Memory B cell (primary cell): Measurements from ENCODE around the gene FZR1.
A peak's percentile ranks its signal among the peaks of the same experiment; 100 is the strongest.
"Not testable (repeated sequence)": the region's sequence is repeated elsewhere in the genome, so short reads cannot be mapped to it uniquely, and the experiment has no call there.

Experiments
- ATAC-seq: fragments of 150-1000 bp; cut with Tn5 transposase; 2 replicates; pipeline ENCODE4 v1.10.0; 2021; ENCODE audit warnings: low read depth, mild to moderate bottlenecking, moderate library complexity
- DNase-seq, 2 donors: peaks; one replicate each; pipeline ENCODE4 v3.0.0; 2022; ENCODE audit warnings: low spot score in 2 of 2
- H3K27ac Mint-ChIP-seq: one replicate; pipeline ENCODE4 v1.8.0; 2022; ENCODE audit warnings: mild to moderate bottlenecking, moderate library complexity, mixed read lengths
- H3K27me3 Mint-ChIP-seq: one replicate; pipeline ENCODE4 v1.8.0; 2022; ENCODE audit warnings: mixed read lengths
- H3K36me3 Mint-ChIP-seq: one replicate; pipeline ENCODE4 v1.8.0; 2022; ENCODE audit warnings: mild to moderate bottlenecking, mixed read lengths
- H3K4me1 Mint-ChIP-seq: one replicate; pipeline ENCODE4 v1.8.0; 2022; ENCODE audit warnings: mixed read lengths
- H3K4me3 Mint-ChIP-seq: one replicate; pipeline ENCODE4 v1.8.0; 2022; ENCODE audit warnings: mild to moderate bottlenecking, moderate library complexity, mixed read lengths
- H3K9me3 Mint-ChIP-seq: one replicate; pipeline ENCODE4 v1.8.0; 2022; ENCODE audit warnings: mixed read lengths

The FZR1 gene

GRCh38 chr19:3497757-3498520, 8.2 kb upstream of the FZR1 start:
- H3K27ac Mint-ChIP-seq = no peak overlapping the region
- no peak overlapping the region for H3K4me3 Mint-ChIP-seq
- no peak for ATAC-seq
- peaks cover 11% of the 10 kb centered on the region for H3K4me1 Mint-ChIP-seq
- H3K27me3 Mint-ChIP-seq = no peaks in the 10 kb centered on the region
- DNase-seq = no peak
- H3K36me3 Mint-ChIP-seq = peaks cover 13% of the 10 kb centered on the region
- H3K9me3 Mint-ChIP-seq = no peaks in the 10 kb centered on the region

GRCh38 chr19:3499738-3500428, 6.2 kb upstream of the FZR1 start:
- peaks cover 9% of the 10 kb centered on the region for H3K36me3 Mint-ChIP-seq
- H3K27ac Mint-ChIP-seq = peak overlapping the region; percentile 97
- no peaks in the 10 kb centered on the region for H3K9me3 Mint-ChIP-seq
- peaks cover 16% of the 10 kb centered on the region for H3K4me1 Mint-ChIP-seq
- peak overlapping the region; percentile 92 for H3K4me3 Mint-ChIP-seq
- DNase-seq = no peak
- no peak for ATAC-seq
- H3K27me3 Mint-ChIP-seq = no peaks in the 10 kb centered on the region

- Mint-ChIP-seq H3K27ac (peak within 1 kb of the TSS; percentile 97), H3K9me3 (no peaks in the 10 kb centered on the region), H3K27me3 (no peaks in the 10 kb centered on the region), H3K4me3 (peak within 1 kb of the TSS; percentile 92), H3K4me1 (peaks cover 16% of the 10 kb centered on the region), H3K36me3 (peaks cover 6% of the 10 kb centered on the region)
- DNase-seq (peak; percentile 90 to 94), ATAC-seq (peak; percentile 89)
Measured at GRCh38 chr19:3500429-3501101, 5.5 kb upstream of the FZR1 start, which contains the start of gene DOHH. Gene DOHH, minus strand, starts transcription at chr19:3500674. Its CDS starts 3,860 bp downstream, at chr19:3496814.

GRCh38 chr19:3501780-3502179, 4.3 kb upstream of the FZR1 start:
- peaks cover 17% of the 10 kb centered on the region for H3K4me1 Mint-ChIP-seq
- no peak overlapping the region for H3K4me3 Mint-ChIP-seq
- peaks cover 4% of the 10 kb centered on the region for H3K36me3 Mint-ChIP-seq
- no peaks in the 10 kb centered on the region for H3K9me3 Mint-ChIP-seq
- DNase-seq = no peak
- H3K27me3 Mint-ChIP-seq = no peaks in the 10 kb centered on the region
- H3K27ac Mint-ChIP-seq = no peak overlapping the region
- no peak for ATAC-seq

GRCh38 chr19:3503036-3503572, 3.0 kb upstream of the FZR1 start:
- ATAC-seq (no peak), DNase-seq (no peak)
- Mint-ChIP-seq H3K27me3 (no peaks in the 10 kb centered on the region), H3K27ac (no peak overlapping the region), H3K4me1 (peaks cover 22% of the 10 kb centered on the region), H3K36me3 (no peaks in the 10 kb centered on the region), H3K9me3 (no peaks in the 10 kb centered on the region), H3K4me3 (no peak overlapping the region)

- Mint-ChIP-seq H3K27ac (peak overlapping the region; percentile 96), H3K36me3 (peaks cover 2% of the 10 kb centered on the region), H3K27me3 (no peaks in the 10 kb centered on the region), H3K9me3 (no peaks in the 10 kb centered on the region), H3K4me1 (peaks cover 26% of the 10 kb centered on the region), H3K4me3 (peak overlapping the region; percentile 38)
- DNase-seq = no peak
- ATAC-seq = no peak
Measured at GRCh38 chr19:3504735-3505134, 1.4 kb upstream of the FZR1 start.

DNA sequence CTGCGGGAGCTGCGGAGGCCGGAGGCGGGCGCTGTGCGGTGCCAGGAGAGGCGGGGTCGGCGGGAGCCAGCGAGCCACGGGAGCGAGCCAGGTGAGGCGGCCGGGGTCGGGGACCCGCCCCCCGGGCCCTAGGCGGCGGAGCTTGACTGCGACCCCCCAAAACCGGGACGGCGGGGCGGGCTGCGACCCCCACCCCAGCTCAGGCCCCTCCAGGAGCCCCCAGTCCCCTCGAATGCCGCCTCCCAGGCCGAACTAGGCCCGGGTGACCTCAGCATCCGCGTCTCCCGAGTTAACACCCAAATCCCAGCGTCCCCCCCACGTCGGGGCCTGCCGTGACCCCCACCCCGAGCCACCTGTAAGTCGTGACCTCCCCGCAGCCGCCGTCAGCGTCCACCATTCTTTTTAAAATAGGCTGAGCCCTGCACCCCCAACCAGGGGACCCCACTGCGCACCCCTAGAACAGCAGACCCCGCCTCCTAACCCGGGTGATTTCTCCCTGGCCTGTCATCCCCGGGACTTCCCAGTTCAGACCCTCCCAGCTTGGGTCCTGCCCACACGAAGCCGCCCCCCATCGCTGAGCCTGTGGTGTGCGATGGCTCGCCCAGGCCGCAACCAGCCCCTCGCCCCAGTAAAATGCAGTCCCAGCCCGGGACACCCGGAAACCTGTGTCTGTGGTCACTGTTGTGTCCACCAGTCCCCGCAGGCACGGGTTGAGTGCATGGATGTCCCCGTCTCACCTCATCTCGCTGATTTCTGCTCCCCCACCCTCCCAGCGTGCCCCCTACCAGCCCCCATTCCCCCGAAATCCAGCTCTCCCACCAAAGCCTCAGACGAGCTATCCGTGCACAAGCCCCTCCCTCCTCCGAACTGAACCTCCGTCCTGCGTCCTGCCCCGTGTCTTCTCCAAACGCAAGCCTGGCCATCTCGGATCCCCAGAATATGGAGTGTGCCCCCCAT, 551 bp downstream of the FZR1 start:
- DNase-seq (peak in 1 of 2 donors; percentile 34), ATAC-seq (no peak)
- Mint-ChIP-seq H3K9me3 (no peaks in the 10 kb centered on the region), H3K27ac (peak overlapping the region; percentile 96), H3K27me3 (no peaks in the 10 kb centered on the region), H3K4me3 (peak overlapping the region; percentile 92), H3K36me3 (peaks cover 5% of the 10 kb centered on the region), H3K4me1 (peaks cover 26% of the 10 kb centered on the region)

DNA sequence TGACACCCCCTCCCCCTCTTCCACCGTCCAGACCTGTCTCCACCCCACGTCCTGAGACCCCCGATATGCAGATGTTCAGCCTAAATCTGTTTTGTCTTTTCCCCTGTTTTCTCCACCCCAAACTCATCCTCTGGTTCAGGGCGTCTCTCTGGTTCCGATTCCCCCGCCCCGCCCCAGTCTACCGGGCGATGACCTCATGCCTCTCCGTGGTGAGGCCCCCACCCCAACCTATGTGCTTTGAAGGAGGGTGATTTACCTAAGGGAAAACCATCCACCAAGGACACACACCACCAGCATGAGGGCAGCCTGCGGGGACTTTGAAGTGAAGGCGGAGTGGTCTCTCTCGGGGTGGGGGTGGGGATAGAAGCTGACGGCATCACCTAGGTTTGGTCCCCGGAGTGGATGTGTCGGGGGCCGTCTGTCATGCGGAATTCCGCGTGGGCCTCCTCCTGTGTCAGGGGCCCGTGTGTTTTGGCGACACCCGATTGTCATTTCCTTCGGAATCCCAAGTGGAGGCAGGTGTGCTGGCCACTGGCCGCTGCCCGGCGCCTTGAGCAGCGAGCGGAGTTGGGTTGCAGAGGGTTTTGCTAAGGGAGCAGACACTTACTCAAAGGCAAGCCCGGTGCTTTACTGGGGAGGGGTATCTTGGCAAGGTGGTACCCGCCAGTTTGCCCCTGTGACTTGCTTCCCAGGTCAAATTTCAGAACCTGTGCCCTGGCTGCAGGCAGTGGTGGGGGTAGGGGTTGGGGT, 1.4 kb downstream of the FZR1 start:
- Mint-ChIP-seq H3K9me3 (no peaks in the 10 kb centered on the region), H3K27ac (peak overlapping the region; percentile 83), H3K36me3 (peaks cover 7% of the 10 kb centered on the region), H3K27me3 (no peaks in the 10 kb centered on the region), H3K4me3 (peak overlapping the region; percentile 92), H3K4me1 (peaks cover 28% of the 10 kb centered on the region)
- DNase-seq (no peak), ATAC-seq (no peak)

DNA sequence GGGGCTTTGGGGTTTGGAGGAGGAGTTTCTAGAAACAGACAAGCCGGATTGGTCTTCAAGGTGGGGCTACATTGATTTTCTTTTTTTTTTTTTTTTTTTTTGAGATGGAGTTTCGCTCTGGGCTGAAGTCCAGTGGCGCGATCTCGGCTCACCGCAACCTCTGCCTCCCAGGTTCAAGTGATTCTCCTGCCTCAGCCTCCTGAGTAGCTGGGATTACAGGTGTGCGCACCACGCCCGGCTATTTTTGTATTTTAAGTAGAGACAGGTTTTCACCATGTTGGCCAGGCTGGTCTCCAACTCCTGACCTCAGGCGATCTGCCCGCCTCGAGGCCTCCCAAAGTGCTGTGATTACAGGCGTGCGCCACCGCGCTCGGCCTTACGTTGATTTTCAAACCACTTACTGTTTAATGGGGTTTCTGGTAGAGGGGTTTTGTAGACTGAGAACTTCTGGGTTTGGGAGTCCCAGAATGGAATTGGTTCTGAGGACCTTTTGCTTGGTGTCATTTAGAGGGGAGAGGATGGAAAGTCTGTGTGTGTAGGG, 2.1 kb downstream of the FZR1 start:
- ATAC-seq, H3K27ac Mint-ChIP-seq, H3K27me3 Mint-ChIP-seq, H3K9me3 Mint-ChIP-seq, DNase-seq, H3K36me3 Mint-ChIP-seq: not testable (repeated sequence)
- Mint-ChIP-seq H3K4me1 (peaks cover 28% of the 10 kb centered on the region), H3K4me3 (peak overlapping the region; percentile 21)

DNA sequence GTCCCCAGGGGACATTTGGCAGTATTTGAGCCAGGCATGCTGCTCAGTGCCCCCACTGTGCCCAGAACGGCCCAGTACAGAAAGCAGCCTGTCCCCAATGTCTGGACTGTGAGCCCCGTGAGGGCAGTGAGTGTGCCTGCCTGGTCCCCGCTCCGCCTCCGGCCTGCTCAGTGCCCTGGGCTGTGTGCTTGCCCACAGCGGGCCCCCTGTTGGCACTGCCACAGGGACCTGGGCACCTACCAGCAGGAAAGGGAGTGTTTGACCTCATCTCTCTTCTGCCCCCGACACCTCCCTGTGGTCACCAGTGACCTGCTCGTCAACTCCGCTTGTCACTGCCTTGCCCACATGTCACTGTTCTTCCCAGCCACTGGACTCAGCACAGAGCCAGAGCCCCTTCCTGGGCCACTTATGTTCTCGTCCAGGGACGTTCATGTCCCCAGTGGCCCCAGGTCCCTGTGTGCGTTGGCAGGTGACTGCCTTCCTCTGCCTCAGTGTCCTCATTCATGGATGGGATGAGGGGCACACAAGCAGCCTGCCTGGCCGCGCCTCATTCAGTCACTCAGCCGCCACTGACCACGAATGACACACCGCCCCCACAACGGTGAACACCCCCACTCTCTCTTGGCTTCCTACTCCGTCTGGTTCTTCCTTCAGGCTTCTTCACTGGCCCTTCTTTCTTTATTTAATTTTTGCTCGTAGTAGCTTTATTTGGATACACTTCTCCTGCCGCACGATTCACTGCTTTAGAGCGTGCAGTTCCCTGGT, 2.8 kb downstream of the FZR1 start:
- H3K4me3 Mint-ChIP-seq = peak overlapping the region; percentile 28
- H3K4me1 Mint-ChIP-seq = peaks cover 31% of the 10 kb centered on the region
- H3K27me3 Mint-ChIP-seq = no peaks in the 10 kb centered on the region
- no peak for DNase-seq
- peak overlapping the region; percentile 6 for H3K27ac Mint-ChIP-seq
- H3K36me3 Mint-ChIP-seq = peaks cover 7% of the 10 kb centered on the region
- H3K9me3 Mint-ChIP-seq = no peaks in the 10 kb centered on the region
- ATAC-seq = no peak

DNA sequence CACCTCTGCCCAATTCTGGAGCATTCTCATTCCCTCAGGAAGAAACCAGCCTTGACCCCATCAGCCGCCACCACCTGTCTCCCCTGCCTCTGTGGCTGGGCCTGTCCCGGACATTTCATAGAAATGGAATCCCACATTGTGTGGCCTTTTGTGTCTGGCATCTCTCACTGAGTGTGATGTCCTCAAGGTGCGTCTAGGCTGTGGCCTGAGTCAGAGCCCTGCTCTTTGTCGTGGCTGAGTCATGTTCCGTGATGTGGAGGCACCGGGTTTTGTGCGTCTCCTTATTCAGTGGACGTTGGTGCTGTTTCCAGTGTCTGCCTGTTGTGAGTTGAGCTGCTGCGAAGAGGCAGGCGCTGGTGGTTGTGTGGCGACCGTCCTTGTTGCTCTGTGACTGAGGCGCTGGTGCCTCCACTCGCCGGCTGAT, 3.5 kb downstream of the FZR1 start:
- Mint-ChIP-seq H3K4me1 (peaks cover 35% of the 10 kb centered on the region), H3K27me3 (no peaks in the 10 kb centered on the region), H3K4me3 (peak overlapping the region; percentile 28), H3K36me3 (peaks cover 7% of the 10 kb centered on the region), H3K27ac (peak overlapping the region; percentile 6), H3K9me3 (no peaks in the 10 kb centered on the region)
- ATAC-seq (no peak), DNase-seq (no peak)

DNA sequence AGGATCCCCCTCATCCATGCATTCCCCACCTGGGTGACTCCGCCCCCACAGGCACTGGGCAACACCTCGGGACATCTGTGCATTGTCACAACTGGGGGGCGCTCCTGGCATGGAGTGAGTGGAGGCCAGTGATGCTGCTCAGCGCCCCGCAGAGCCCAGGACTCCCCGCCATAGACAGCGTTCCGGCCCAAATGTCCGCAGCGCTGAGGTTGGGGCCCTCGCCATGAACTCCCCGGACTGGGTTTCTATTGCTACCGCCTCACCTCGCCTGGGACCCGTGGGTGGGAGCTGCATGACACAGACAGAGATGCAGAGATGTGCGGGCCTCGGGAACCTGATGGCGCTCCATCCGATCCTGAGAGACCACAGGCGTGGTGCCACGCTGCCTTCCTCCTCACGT, 4.6 kb downstream of the FZR1 start:
- H3K36me3 Mint-ChIP-seq = peaks cover 7% of the 10 kb centered on the region
- H3K9me3 Mint-ChIP-seq = no peaks in the 10 kb centered on the region
- no peak overlapping the region for H3K27ac Mint-ChIP-seq
- H3K27me3 Mint-ChIP-seq = no peaks in the 10 kb centered on the region
- ATAC-seq = no peak
- DNase-seq = no peak
- no peak overlapping the region for H3K4me3 Mint-ChIP-seq
- peaks cover 32% of the 10 kb centered on the region for H3K4me1 Mint-ChIP-seq
